Stimulated activated CD4-positive, alpha-beta T cell treated with anti-CD3 and anti-CD28 coated beads, Interleukin-2, amount 100 ng/mL, for 24 hours (primary cell): Measurements from ENCODE around the gene KIDINS220.

ENCODE experiments used
- DNase-seq, 2 donors: peaks; one replicate each; pipeline ENCODE4 v3.0.0-alpha.2; 2020

KIDINS220 gene

GRCh38 chr2:8850845-8851487, 13.6 kb upstream of the KIDINS220 start:
- DNase-seq: no peak

- no peak for DNase-seq
Measured at GRCh38 chr2:8849327-8849726, 11.9 kb upstream of the KIDINS220 start.

- no peak for DNase-seq
Measured at GRCh38 chr2:8848328-8849100, 11.1 kb upstream of the KIDINS220 start.

- DNase-seq: no peak
Measured at GRCh38 chr2:8847400-8847799, 10.0 kb upstream of the KIDINS220 start.

GRCh38 chr2:8841932-8842331, 4.5 kb upstream of the KIDINS220 start:
- no peak for DNase-seq

GRCh38 chr2:8840475-8841091, 3.2 kb upstream of the KIDINS220 start:
- no peak for DNase-seq

GRCh38 chr2:8839189-8839965, 2.0 kb upstream of the KIDINS220 start:
- no peak for DNase-seq

- DNase-seq: no peak
Measured at GRCh38 chr2:8837795-8838140, 355 bp upstream of the KIDINS220 start.

GRCh38 chr2:8835279-8835678, 2.1 kb downstream of the KIDINS220 start:
- no peak for DNase-seq

- DNase-seq: no peak
Measured at GRCh38 chr2:8833853-8834252, 3.6 kb downstream of the KIDINS220 start.

GRCh38 chr2:8831516-8831915, 5.9 kb downstream of the KIDINS220 start:
- no peak for DNase-seq

- DNase-seq: no peak
Measured at GRCh38 chr2:8827729-8828128, 9.7 kb downstream of the KIDINS220 start.

- no peak for DNase-seq
Measured at GRCh38 chr2:8822218-8822617, 15.2 kb downstream of the KIDINS220 start.

- DNase-seq: no peak
Measured at GRCh38 chr2:8821276-8822217, 15.9 kb downstream of the KIDINS220 start.

- DNase-seq: no peak
Measured at GRCh38 chr2:8819948-8820347, 17.5 kb downstream of the KIDINS220 start.

- DNase-seq: no peak
Measured at GRCh38 chr2:8819194-8819593, 18.2 kb downstream of the KIDINS220 start.

- DNase-seq: no peak
Measured at GRCh38 chr2:8817221-8817620, 20.2 kb downstream of the KIDINS220 start.

- DNase-seq: no peak
Measured at GRCh38 chr2:8806885-8807704, 30.3 kb downstream of the KIDINS220 start.

GRCh38 chr2:8805278-8806210, 31.9 kb downstream of the KIDINS220 start:
- no peak for DNase-seq
